ENCODE data around the gene SCARB1. TPM values are rescaled to one million over a fixed set of nuclear protein-coding genes. Genes with fewer than 3 reads are reported as not detected.

SCARB1 gene
- total RNA-seq, 2 donors from 2014 or later, result 16.5 to 18.9 TPM

- no peak overlapping the region for H3K27ac ChIP-seq
- no peaks in the 10 kb centered on the region for H3K4me1 ChIP-seq
- H3K4me3 ChIP-seq, result no peak overlapping the region
- no peak for TF ChIP-seq POLR2A (IDR thresholded peaks at IDR 0.05)
- intact Hi-C loops (cut with DNase I), result no loop called here
- H3K9me3 ChIP-seq, result no peaks in the 10 kb centered on the region
- H3K36me3 ChIP-seq (replicated peaks in 1 of 2; ENCODE audit: insufficient read depth in 1 of 2, low read depth in 2 of 2), result no peaks in the 10 kb centered on the region
- 54 to 67% methylated on average over 2 of the region's 2 CpGs for WGBS, 2 donors
- DNase-seq (no peak), ATAC-seq (no peak)
- H3K27me3 ChIP-seq, result no peaks in the 10 kb centered on the region
Measured at GRCh38 chr12:124875803-124876132, 12.1 kb upstream of the SCARB1 start.

GRCh38 chr12:124874988-124875802 lies 11.5 kb upstream of the SCARB1 start:
- DNase-seq (no peak), ATAC-seq (no peak)
- H3K4me1 ChIP-seq, result no peaks in the 10 kb centered on the region

GRCh38 chr12:124874188-124874587 lies 10.5 kb upstream of the SCARB1 start:
- Histone ChIP-seq H3K27me3 (no peaks in the 10 kb centered on the region), H3K4me1 (no peaks in the 10 kb centered on the region), H3K27ac (no peak overlapping the region), H3K4me3 (no peak overlapping the region), H3K9me3 (no peaks in the 10 kb centered on the region), H3K36me3 (replicated peaks in 1 of 2; ENCODE audit: insufficient read depth in 1 of 2, low read depth in 2 of 2) (no peaks in the 10 kb centered on the region)
- no peak for DNase-seq
- whole genome bisulfite sequencing, 2 donors, result 73 to 87% methylated on average over 4 of the region's 4 CpGs
- no peak for ATAC-seq
- no peak for TF ChIP-seq POLR2A (IDR thresholded peaks at IDR 0.05)
- TF ChIP-seq, protein P1, sequence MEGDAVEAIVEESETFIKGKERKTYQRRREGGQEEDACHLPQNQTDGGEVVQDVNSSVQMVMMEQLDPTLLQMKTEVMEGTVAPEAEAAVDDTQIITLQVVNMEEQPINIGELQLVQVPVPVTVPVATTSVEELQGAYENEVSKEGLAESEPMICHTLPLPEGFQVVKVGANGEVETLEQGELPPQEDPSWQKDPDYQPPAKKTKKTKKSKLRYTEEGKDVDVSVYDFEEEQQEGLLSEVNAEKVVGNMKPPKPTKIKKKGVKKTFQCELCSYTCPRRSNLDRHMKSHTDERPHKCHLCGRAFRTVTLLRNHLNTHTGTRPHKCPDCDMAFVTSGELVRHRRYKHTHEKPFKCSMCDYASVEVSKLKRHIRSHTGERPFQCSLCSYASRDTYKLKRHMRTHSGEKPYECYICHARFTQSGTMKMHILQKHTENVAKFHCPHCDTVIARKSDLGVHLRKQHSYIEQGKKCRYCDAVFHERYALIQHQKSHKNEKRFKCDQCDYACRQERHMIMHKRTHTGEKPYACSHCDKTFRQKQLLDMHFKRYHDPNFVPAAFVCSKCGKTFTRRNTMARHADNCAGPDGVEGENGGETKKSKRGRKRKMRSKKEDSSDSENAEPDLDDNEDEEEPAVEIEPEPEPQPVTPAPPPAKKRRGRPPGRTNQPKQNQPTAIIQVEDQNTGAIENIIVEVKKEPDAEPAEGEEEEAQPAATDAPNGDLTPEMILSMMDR (IDR thresholded peaks at IDR 0.05), result no peak
- intact Hi-C loops (cut with DNase I), result no loop called here

More at GRCh38 chr12:124874988-124875802, 11.5 kb upstream of the SCARB1 start:
- intact Hi-C loops (cut with DNase I), result no loop called here
- no peak overlapping the region for H3K4me3 ChIP-seq
- no peaks in the 10 kb centered on the region for H3K27me3 ChIP-seq
- TF ChIP-seq, protein P1 (IDR thresholded peaks at IDR 0.05), result no peak
- TF ChIP-seq POLR2A (IDR thresholded peaks at IDR 0.05), result no peak
- no peaks in the 10 kb centered on the region for H3K9me3 ChIP-seq
- no peaks in the 10 kb centered on the region for H3K36me3 ChIP-seq (replicated peaks in 1 of 2; ENCODE audit: insufficient read depth in 1 of 2, low read depth in 2 of 2)
- H3K27ac ChIP-seq, result no peak overlapping the region
- 58 to 74% methylated on average over 7 to 14 of the region's 14 CpGs for WGBS, 2 donors

DNA sequence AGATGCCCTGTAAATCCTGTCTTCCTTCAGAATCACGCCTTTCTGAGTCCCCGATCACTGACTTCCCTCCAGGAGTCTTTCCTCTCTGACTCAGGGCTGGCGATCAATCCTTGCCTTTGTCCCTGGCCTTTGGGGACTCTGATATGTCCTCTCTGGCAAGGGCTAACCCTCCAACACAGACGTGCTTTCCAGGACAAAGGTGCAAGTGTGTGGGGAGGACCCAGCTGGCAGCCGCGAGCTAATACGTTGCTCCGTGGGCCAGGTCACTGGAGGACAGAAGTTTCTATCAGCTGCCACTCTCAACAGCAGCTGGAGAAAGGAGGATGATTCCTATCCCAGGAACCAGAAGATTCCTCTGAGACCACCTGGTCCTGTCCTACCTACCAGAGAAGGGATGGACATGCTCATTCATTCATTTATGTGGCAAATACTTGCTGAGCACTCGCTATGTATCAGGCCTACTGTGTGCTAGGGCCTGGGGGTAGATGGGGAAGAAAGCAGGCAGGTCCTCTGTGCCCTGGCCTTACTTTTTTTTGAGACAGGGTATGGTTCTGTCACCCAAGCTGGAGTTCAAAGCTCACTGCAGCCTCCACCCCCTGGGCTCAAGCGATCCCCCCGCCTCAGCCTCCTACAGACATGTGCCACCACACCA lies 8.5 kb upstream of the SCARB1 start:
- ATAC-seq (no peak), DNase-seq (no peak)
- 79 to 80% methylated on average over 6 to 11 of the region's 11 CpGs for WGBS, 2 donors
- Histone ChIP-seq H3K27me3 (no peaks in the 10 kb centered on the region), H3K4me1 (no peaks in the 10 kb centered on the region), H3K36me3 (replicated peaks in 1 of 2; ENCODE audit: insufficient read depth in 1 of 2, low read depth in 2 of 2) (no peaks in the 10 kb centered on the region), H3K4me3 (no peak overlapping the region), H3K27ac (no peak overlapping the region), H3K9me3 (no peaks in the 10 kb centered on the region)
- TF ChIP-seq, protein P1 (IDR thresholded peaks at IDR 0.05), result no peak
- TF ChIP-seq POLR2A (IDR thresholded peaks at IDR 0.05), result no peak
- intact Hi-C loops (cut with DNase I), result no loop called here

DNA sequence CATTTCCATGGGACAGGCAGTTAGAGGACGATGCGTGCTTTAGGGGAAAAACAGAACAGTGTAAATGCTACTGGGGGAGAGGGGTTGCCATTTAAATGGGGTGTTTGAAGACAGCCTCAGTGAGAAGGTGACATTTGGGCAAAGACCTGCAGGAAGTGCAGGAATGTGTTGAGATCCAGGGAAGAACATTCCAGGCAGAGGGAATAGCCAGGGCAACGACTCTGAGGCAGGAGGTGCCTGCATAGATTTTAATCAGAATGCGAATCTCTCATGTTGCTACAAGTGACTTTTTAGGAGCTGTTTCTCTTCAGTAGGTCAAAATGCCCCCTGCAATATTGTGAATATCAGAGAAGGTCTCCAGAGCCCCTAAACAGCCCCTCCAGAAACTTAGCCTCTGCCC lies 7.6 kb upstream of the SCARB1 start:
- 84 to 88% methylated on average over 4 of the region's 4 CpGs for WGBS, 2 donors
- no peaks in the 10 kb centered on the region for H3K9me3 ChIP-seq
- H3K4me1 ChIP-seq, result no peaks in the 10 kb centered on the region
- no peaks in the 10 kb centered on the region for H3K27me3 ChIP-seq
- ATAC-seq (no peak), DNase-seq (no peak)
- H3K4me3 ChIP-seq, result no peak overlapping the region
- intact Hi-C loops (cut with DNase I), result no loop called here
- no peaks in the 10 kb centered on the region for H3K36me3 ChIP-seq (replicated peaks in 1 of 2; ENCODE audit: insufficient read depth in 1 of 2, low read depth in 2 of 2)
- no peak overlapping the region for H3K27ac ChIP-seq
- TF ChIP-seq POLR2A (IDR thresholded peaks at IDR 0.05), result no peak
- TF ChIP-seq, protein P1 (IDR thresholded peaks at IDR 0.05), result no peak

All from body of pancreas (tissue), 4 donors.